Right cardiac atrium (tissue), 5 donors: Measurements from ENCODE around the gene SCYGR1. TPM values are rescaled to one million over a fixed set of nuclear protein-coding genes. Genes with fewer than 3 reads are reported as not detected.
A peak's percentile ranks its signal among the peaks of the same experiment; 100 is the strongest.

ENCODE experiments used
- ATAC-seq, 2 donors: fragments of 200-7000 bp; cut with Tn5 transposase; one replicate each; pipeline versions ENCODE4 v1.8.0 to v1.9.1; 2020; ENCODE audit warnings: moderate library complexity in 2 of 2, mild to moderate bottlenecking in 1 of 2
- DNase-seq, 3 donors: peaks; one replicate each; pipeline ENCODE4 v3.0.0-alpha.2; 2020
- H3K27ac ChIP-seq: one replicate; pipeline ENCODE4 v1.5.1; 2013; ENCODE audit warnings: mild to moderate bottlenecking, low read length, control low read depth, moderate library complexity
- H3K27me3 ChIP-seq: one replicate; pipeline ENCODE4 v1.6.1; 2013; ENCODE audit not compliant: control insufficient read depth, insufficient read depth
- H3K4me1 ChIP-seq: one replicate; pipeline ENCODE4 v1.6.1; 2013; ENCODE audit warnings: low read length; ENCODE audit not compliant: control insufficient read depth, insufficient read depth
- H3K4me3 ChIP-seq: one replicate; pipeline ENCODE4 v1.5.1; 2013; ENCODE audit warnings: low read length, control low read depth
- H3K9me3 ChIP-seq: one replicate; pipeline ENCODE4 v1.6.1; 2013; ENCODE audit warnings: low read length; ENCODE audit not compliant: control insufficient read depth
- WGBS: extraction: QIAGEN DNeasy Blood & Tissue Kit; methylation state at CpG from one replicate; pipeline ENCODE4 v1.1.7; 2013; 5-methylcytosine and 5-hydroxymethylcytosine counted together
- intact Hi-C, 4 donors: fragments of 100-400 bp; cut with DNase I; formaldehyde crosslinking; loops; one replicate each; pipeline versions ENCODE4 v1.11.0 to v1.14.0; 2022 to 2023
- polyA plus RNA-seq: library from polyadenylated mRNA; stranded (reverse); fragments of 200-250 nt; gene quantifications from one replicate; pipeline ENCODE4 v1.2.3, GENCODE V29; 2013
- total RNA-seq, 4 donors: library from RNA; stranded (reverse); fragmentation: NEBNext Ultra II Directional; extraction: Animal tissue kit (Norgen Biotek cat#: 25700); gene quantifications; one replicate each; pipeline ENCODE4 v1.2.1, GENCODE V29; 2021
- donor health status: healthy with polysubstance abuse.
- donor health status: DM: no; HTN: yes; CAD: no.
- donor health status: DM: no; HTN: no; CAD: no.
- donor health status: DM: no; HTN: yes; CAD: no; lungs with severe emphysema.
- donor health status: DM: yes; HTN: yes; CAD: no.

SCYGR1 gene
- total and polyA plus RNA-seq, 5 donors: not detected

- intact Hi-C loops: no loop called here
- no peak for ATAC-seq
- 87% methylated on average over 3 of the region's 3 CpGs for whole genome bisulfite sequencing
- H3K27ac ChIP-seq: no peak overlapping the region
- no peaks in the 10 kb centered on the region for H3K27me3 ChIP-seq
- DNase-seq: no peak
- H3K4me1 ChIP-seq: peaks cover 2% of the 10 kb centered on the region
- no peak overlapping the region for H3K4me3 ChIP-seq
- H3K9me3 ChIP-seq: no peaks in the 10 kb centered on the region
These were observed 27.1 kb upstream of the SCYGR1 start for GRCh38 chr2:227414846-227415245.

DNA sequence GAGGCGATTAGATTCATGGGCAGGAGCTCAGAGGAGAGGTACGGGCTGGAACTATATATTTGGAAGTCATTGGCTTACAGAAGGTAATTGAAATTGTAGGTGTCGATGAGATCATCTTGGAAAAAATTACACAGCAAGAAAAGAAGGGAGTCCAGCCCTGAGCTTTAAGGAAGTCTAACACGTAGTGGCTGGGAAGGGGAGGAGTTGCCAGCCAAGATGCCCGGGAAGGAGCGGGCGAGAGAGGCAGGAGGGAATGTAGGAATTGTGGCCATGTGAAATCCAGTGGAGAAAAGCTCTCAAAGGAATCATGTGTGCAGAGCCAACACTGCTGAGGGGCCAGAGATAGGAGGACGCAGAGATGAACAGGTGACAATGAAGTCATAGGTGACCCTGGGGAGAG lies 25.6 kb upstream of the SCYGR1 start:
- Histone ChIP-seq H3K27me3 (no peaks in the 10 kb centered on the region), H3K9me3 (no peaks in the 10 kb centered on the region), H3K4me3 (no peak overlapping the region), H3K4me1 (peaks cover 2% of the 10 kb centered on the region), H3K27ac (no peak overlapping the region)
- DNase-seq: no peak
- 59% methylated on average over 8 of the region's 8 CpGs for WGBS
- peak in 1 of 2 donors; percentile 13 for ATAC-seq
- intact Hi-C loops: no loop called here

DNA sequence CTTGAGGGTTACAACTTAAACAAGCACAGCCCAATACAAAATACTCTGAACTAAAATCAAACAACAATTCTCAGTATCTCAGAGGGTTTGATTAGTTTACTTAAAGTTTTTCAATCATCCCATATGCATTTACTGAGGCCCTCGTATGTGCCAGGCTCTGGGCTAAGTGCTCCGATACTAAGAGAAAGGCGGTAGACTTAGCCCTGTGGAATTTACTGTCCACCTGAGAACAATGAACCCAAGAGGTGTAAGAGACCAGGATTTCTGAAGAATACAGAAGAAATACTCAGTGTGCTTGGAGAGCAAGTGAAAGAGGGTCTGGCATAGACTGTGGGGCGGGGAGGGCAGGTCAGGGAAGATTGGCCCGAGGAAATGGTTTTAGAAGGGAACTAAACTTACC lies 25.1 kb upstream of the SCYGR1 start:
- DNase-seq (no peak), ATAC-seq (no peak)
- intact Hi-C loops: no loop called here
- H3K4me3 ChIP-seq: no peak overlapping the region
- no peak overlapping the region for H3K27ac ChIP-seq
- no peaks in the 10 kb centered on the region for H3K9me3 ChIP-seq
- 76% methylated on average over 5 of the region's 5 CpGs for WGBS
- peaks cover 2% of the 10 kb centered on the region for H3K4me1 ChIP-seq
- H3K27me3 ChIP-seq: no peaks in the 10 kb centered on the region

GRCh38 chr2:227411990-227412350 lies 24.2 kb upstream of the SCYGR1 start:
- WGBS: 71% methylated on average over 3 of the region's 3 CpGs
- ATAC-seq (no peak), DNase-seq (no peak)
- peaks cover 4% of the 10 kb centered on the region for H3K4me1 ChIP-seq
- no peak overlapping the region for H3K4me3 ChIP-seq
- H3K27me3 ChIP-seq: no peaks in the 10 kb centered on the region
- intact Hi-C loops: no loop called here
- H3K27ac ChIP-seq: no peak overlapping the region
- H3K9me3 ChIP-seq: no peaks in the 10 kb centered on the region

- Histone ChIP-seq H3K27me3 (no peaks in the 10 kb centered on the region), H3K4me1 (peaks cover 4% of the 10 kb centered on the region), H3K27ac (no peak overlapping the region), H3K9me3 (no peaks in the 10 kb centered on the region), H3K4me3 (no peak overlapping the region)
- 94% methylated on average over 9 of the region's 9 CpGs for WGBS
- intact Hi-C loops: no loop called here
- DNase-seq (no peak), ATAC-seq (no peak)
These were observed 23.7 kb upstream of the SCYGR1 start for GRCh38 chr2:227411320-227411989.

DNA sequence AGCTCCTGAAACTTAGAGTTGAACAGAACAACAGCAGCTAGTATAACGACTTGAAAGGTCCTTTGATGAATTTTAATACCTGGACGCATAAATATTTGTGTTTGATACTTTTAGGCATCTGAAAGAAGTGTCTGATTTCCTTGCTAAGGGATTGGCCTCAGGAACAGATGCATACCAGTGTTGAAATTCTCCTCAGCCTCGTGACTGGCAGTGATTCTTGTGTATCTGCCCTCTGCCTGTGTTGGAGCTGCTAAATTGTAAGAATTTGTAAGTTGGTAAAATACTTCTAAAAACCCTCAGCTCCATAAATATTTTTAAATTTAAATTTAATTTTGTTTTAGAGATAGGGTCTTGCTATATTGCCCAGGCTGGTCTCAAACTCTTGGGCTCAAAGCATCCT lies 22.4 kb upstream of the SCYGR1 start:
- Histone ChIP-seq H3K4me1 (peaks cover 2% of the 10 kb centered on the region), H3K27ac (no peak overlapping the region), H3K4me3 (no peak overlapping the region), H3K9me3 (no peaks in the 10 kb centered on the region), H3K27me3 (no peaks in the 10 kb centered on the region)
- WGBS: 81% methylated on average over 3 of the region's 3 CpGs
- DNase-seq (no peak), ATAC-seq (no peak)
- intact Hi-C loops: no loop called here

- no peak overlapping the region for H3K27ac ChIP-seq
These were observed 19.9 kb upstream of the SCYGR1 start for GRCh38 chr2:227407591-227408151.

DNA sequence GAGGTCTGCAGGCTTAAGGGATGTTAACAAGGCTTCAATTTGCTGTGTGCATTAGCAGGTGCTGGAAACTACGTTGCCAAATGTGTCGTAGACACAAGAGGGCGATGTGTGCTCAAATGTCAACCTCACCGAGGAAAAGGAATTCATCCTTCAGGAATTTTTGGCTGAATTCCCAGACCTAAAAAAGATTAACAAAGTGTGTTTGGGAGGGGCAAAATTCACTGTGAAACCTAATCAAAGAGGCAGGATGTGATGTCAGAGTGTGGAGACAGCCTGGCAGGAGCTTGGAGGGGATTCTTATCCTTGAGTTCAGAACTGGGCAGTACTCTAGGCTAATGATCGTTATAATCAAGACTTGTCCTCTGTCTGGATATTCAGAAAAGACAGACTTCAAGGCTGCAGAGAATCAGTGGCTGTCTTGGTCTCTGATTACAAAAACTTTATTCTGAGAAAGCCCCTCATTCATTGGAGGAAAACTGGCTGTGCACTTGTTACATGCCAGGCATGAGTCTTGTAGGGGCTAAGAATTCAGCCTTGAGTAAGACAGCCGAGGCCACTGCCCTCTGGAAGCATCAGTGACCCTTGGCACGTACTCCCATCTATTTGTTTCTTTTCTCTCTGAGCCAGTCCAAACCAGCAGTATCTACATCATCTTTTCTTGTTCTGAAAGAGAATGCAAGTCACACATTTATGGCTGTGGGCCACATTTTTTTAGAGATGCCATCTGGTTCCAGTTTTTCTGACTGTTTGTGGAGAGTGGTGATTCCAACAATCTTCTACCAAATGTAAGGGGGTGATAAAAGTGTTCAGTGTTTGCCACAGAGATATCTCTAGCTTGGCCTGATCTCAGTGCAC lies 18.7 kb upstream of the SCYGR1 start:
- no peak overlapping the region for H3K4me3 ChIP-seq
- H3K27ac ChIP-seq: peak overlapping the region; percentile 89
- peak; percentile 61 to 80 (median 62) for DNase-seq
- H3K9me3 ChIP-seq: no peaks in the 10 kb centered on the region
- H3K27me3 ChIP-seq: no peaks in the 10 kb centered on the region
- H3K4me1 ChIP-seq: peaks cover 2% of the 10 kb centered on the region
- ATAC-seq: peak; percentile 94 to 97
- intact Hi-C loops: loop anchor here (5.0 to 10.0 kb wide), 3 partner anchors 68 to 361 kb away; partner anchors contain the start of gene AGFG1 (in 2 of the 4)
- WGBS: 6% methylated on average over 7 of the region's 7 CpGs

More at GRCh38 chr2:227407591-227408151, 19.9 kb upstream of the SCYGR1 start:
- no peaks in the 10 kb centered on the region for H3K9me3 ChIP-seq
- ATAC-seq (peak; percentile 31 to 39), DNase-seq (peak; percentile 71 to 84 (median 80))
- 74% methylated on average over 16 of the region's 16 CpGs for WGBS
- no peak overlapping the region for H3K4me3 ChIP-seq
- H3K27me3 ChIP-seq: no peaks in the 10 kb centered on the region
- H3K4me1 ChIP-seq: peaks cover 2% of the 10 kb centered on the region
- intact Hi-C loops: loop anchor here (5.0 to 10.0 kb wide), 3 partner anchors 67 to 360 kb away; partner anchors contain the start of gene AGFG1 (in 2 of the 4)

- 78% methylated on average over 4 of the region's 4 CpGs for WGBS
- intact Hi-C loops: loop anchor here (5.0 to 10.0 kb wide), 3 partner anchors 70 to 363 kb away; partner anchors contain the start of gene AGFG1 (in 2 of the 4)
These were observed 17.0 kb upstream of the SCYGR1 start for GRCh38 chr2:227404585-227405271.

GRCh38 chr2:227402959-227403358 lies 15.2 kb upstream of the SCYGR1 start:
- WGBS: 57% methylated on average over 4 of the region's 4 CpGs
- Histone ChIP-seq H3K4me1 (peaks cover 2% of the 10 kb centered on the region), H3K27me3 (no peaks in the 10 kb centered on the region), H3K9me3 (no peaks in the 10 kb centered on the region), H3K27ac (no peak overlapping the region), H3K4me3 (no peak overlapping the region)
- intact Hi-C loops: loop anchor here in 2 of 4 donors (10.0 kb wide), 2 partner anchors 72 to 352 kb away; partner anchors contain the start of gene AGFG1 (in 2 of the 2)
- no peak for DNase-seq
- no peak for ATAC-seq

More at GRCh38 chr2:227404585-227405271, 17.0 kb upstream of the SCYGR1 start:
- Histone ChIP-seq H3K4me1 (peaks cover 2% of the 10 kb centered on the region), H3K4me3 (no peak overlapping the region), H3K27me3 (no peaks in the 10 kb centered on the region), H3K9me3 (no peaks in the 10 kb centered on the region), H3K27ac (no peak overlapping the region)
- ATAC-seq (no peak), DNase-seq (no peak)
